K562 (cell line): Measurements from ENCODE around the gene C20orf173. TPM values are rescaled to one million over a fixed set of nuclear protein-coding genes. Genes with fewer than 3 reads are reported as not detected.

Experiments used
- AFF4 ChIP-seq: sonication (generic); formaldehyde crosslinking; IDR thresholded peaks from 2 replicates; pipeline ENCODE4 v1.8.0; 2023; ENCODE audit warnings: mild to moderate bottlenecking, missing genetic modification reagents
- PREB ChIP-seq: sonication (generic); formaldehyde crosslinking; IDR thresholded peaks from 2 replicates; pipeline ENCODE4 v1.8.1; 2023; ENCODE audit warnings: mild to moderate bottlenecking, missing genetic modification reagents
- PYGO2 ChIP-seq: fragments of 450-650 bp; IDR thresholded peaks from 2 replicates; pipeline ENCODE4 v1.6.1; 2016; ENCODE audit warnings: mild to moderate bottlenecking, missing genetic modification characterization, moderate library complexity, missing compliant biosample characterization
- RBM34 ChIP-seq: fragments of 200-400 bp; formaldehyde crosslinking; IDR thresholded peaks from 2 replicates; pipeline ENCODE4 v1.6.1; 2018; ENCODE audit warnings: low read length, borderline replicate concordance; ENCODE audit not compliant: insufficient read depth
- RREB1 ChIP-seq: fragments of 250-450 bp; sonication (Bioruptor Pico); IDR thresholded peaks from 2 replicates; pipeline ENCODE4 v1.4.0; 2020
- polyA plus RNA-seq, 8 experiments: library from polyadenylated mRNA; depleted of rRNA in 4 of 8; stranded (reverse) in 5 of 8; unstranded in 3 of 8; fragments of >200 nt; fragmentation: Nextera tagmentation in 2 of 8; fragmentation: Illumina TruSeq in 1 of 8; extraction: Ambion mirVana in 2 of 8; extraction: Trizol in 1 of 8; gene quantifications; 2 replicates each; pipeline versions ENCODE4 v1.2.1 to v1.2.3, GENCODE V29; 2011 to 2014; ENCODE audit warnings: inconsistent platforms in 1 of 8, missing spikeins in 1 of 8
- total RNA-seq, 7 experiments: library from RNA; depleted of rRNA in 6 of 7; stranded (reverse); fragments of >200 nt in 6 of 7; fragmentation: Illumina TruSeq in 2 of 7; extraction: Trizol in 2 of 7; gene quantifications; 2 replicates each; pipeline versions ENCODE4 v1.2.1 to v1.2.3, GENCODE V29; 2011 to 2021; ENCODE audit warnings: low replicate concordance in 1 of 7

The C20orf173 gene
- total and polyA plus RNA-seq, 9 of the 15 experiments (the other 6 are each of a cell fraction or from before 2014, with no cell fraction given), result not detected

- no peak for TF ChIP-seq RREB1 (CRISPR knock-in tag)
- TF ChIP-seq AFF4 (CRISPR knock-in tag), result no peak
- no peak for TF ChIP-seq PREB
- TF ChIP-seq PYGO2 (tag), result no peak
- TF ChIP-seq RBM34, result no peak
These were observed 12.6 kb upstream of the C20orf173 start, which contains the start of gene ERGIC3 (continued) for GRCh38 chr20:35541783-35542662.
